Measurements from ENCODE around the gene GPR108.

GPR108 gene

GRCh38 chr19:6737873-6738786 lies 750 bp upstream of the GPR108 start:
- peaks cover 28 to 36% of the 10 kb centered on the region in 2 donors for H3K4me1 ChIP-seq (ENCODE audit: control insufficient read depth in 2 of 2, insufficient read depth in 2 of 2, low read length in 2 of 2)
- peak overlapping the region; percentile 89 to 96 for H3K27ac ChIP-seq (ENCODE audit: low read depth in 2 of 2, low read length in 2 of 2)
- no peaks in the 10 kb centered on the region for H3K27me3 ChIP-seq (ENCODE audit: control insufficient read depth in 2 of 2, insufficient read depth in 2 of 2, low read length in 2 of 2)
- H3K9me3 ChIP-seq (ENCODE audit: control insufficient read depth in 2 of 2, low read length in 2 of 2): no peaks in the 10 kb centered on the region
- H3K9ac ChIP-seq (ENCODE audit: low read depth in 1 of 2, low read length in 2 of 2): peak overlapping the region; percentile 76 to 87
- peaks cover 2 to 6% of the 10 kb centered on the region in 2 donors for H3K36me3 ChIP-seq (ENCODE audit: control insufficient read depth in 2 of 2, insufficient read depth in 2 of 2, low read length in 2 of 2)
- H3K4me3 ChIP-seq (ENCODE audit: low read length in 2 of 2): peak overlapping the region; percentile 65 to 73

GRCh38 chr19:6736917-6737283 lies 480 bp downstream of the GPR108 start:
- Histone ChIP-seq H3K36me3 (ENCODE audit: control insufficient read depth in 2 of 2, insufficient read depth in 2 of 2, low read length in 2 of 2) (peaks cover 3 to 7% of the 10 kb centered on the region in 2 donors), H3K27ac (ENCODE audit: low read depth in 2 of 2, low read length in 2 of 2) (peak overlapping the region; percentile 93 to 95), H3K27me3 (ENCODE audit: control insufficient read depth in 2 of 2, insufficient read depth in 2 of 2, low read length in 2 of 2) (no peaks in the 10 kb centered on the region), H3K4me3 (ENCODE audit: low read length in 2 of 2) (peak overlapping the region; percentile 83 to 85), H3K9ac (ENCODE audit: low read depth in 1 of 2, low read length in 2 of 2) (peak overlapping the region; percentile 86 to 95), H3K4me1 (ENCODE audit: control insufficient read depth in 2 of 2, insufficient read depth in 2 of 2, low read length in 2 of 2) (peaks cover 28 to 33% of the 10 kb centered on the region in 2 donors), H3K9me3 (ENCODE audit: control insufficient read depth in 2 of 2, low read length in 2 of 2) (no peaks in the 10 kb centered on the region)

- Histone ChIP-seq H3K27me3 (ENCODE audit: control insufficient read depth in 2 of 2, insufficient read depth in 2 of 2, low read length in 2 of 2) (no peaks in the 10 kb centered on the region), H3K27ac (ENCODE audit: low read depth in 2 of 2, low read length in 2 of 2) (peak overlapping the region; percentile 93 to 95), H3K4me3 (ENCODE audit: low read length in 2 of 2) (peak overlapping the region; percentile 83 to 85), H3K9ac (ENCODE audit: low read depth in 1 of 2, low read length in 2 of 2) (peak overlapping the region; percentile 86 to 95), H3K4me1 (ENCODE audit: control insufficient read depth in 2 of 2, insufficient read depth in 2 of 2, low read length in 2 of 2) (peaks cover 28 to 33% of the 10 kb centered on the region in 2 donors), H3K9me3 (ENCODE audit: control insufficient read depth in 2 of 2, low read length in 2 of 2) (no peaks in the 10 kb centered on the region), H3K36me3 (ENCODE audit: control insufficient read depth in 2 of 2, insufficient read depth in 2 of 2, low read length in 2 of 2) (peaks cover 3 to 11% of the 10 kb centered on the region in 2 donors)
Observed at GRCh38 chr19:6736169-6736916, 1.0 kb downstream of the GPR108 start.

GRCh38 chr19:6735181-6735911 lies 2.0 kb downstream of the GPR108 start:
- Histone ChIP-seq H3K9me3 (ENCODE audit: control insufficient read depth in 2 of 2, low read length in 2 of 2) (no peaks in the 10 kb centered on the region), H3K27ac (ENCODE audit: low read depth in 2 of 2, low read length in 2 of 2) (peak overlapping the region; percentile 93 to 95), H3K36me3 (ENCODE audit: control insufficient read depth in 2 of 2, insufficient read depth in 2 of 2, low read length in 2 of 2) (peaks cover 3 to 11% of the 10 kb centered on the region in 2 donors), H3K27me3 (ENCODE audit: control insufficient read depth in 2 of 2, insufficient read depth in 2 of 2, low read length in 2 of 2) (no peaks in the 10 kb centered on the region), H3K4me3 (ENCODE audit: low read length in 2 of 2) (no peak overlapping the region), H3K9ac (ENCODE audit: low read depth in 1 of 2, low read length in 2 of 2) (peak overlapping the region in 1 of 2 donors; percentile 33), H3K4me1 (ENCODE audit: control insufficient read depth in 2 of 2, insufficient read depth in 2 of 2, low read length in 2 of 2) (peaks cover 24 to 27% of the 10 kb centered on the region in 2 donors)

GRCh38 chr19:6734096-6734696 lies 3.2 kb downstream of the GPR108 start:
- H3K9ac ChIP-seq (ENCODE audit: low read depth in 1 of 2, low read length in 2 of 2): no peak overlapping the region
- H3K4me1 ChIP-seq (ENCODE audit: control insufficient read depth in 2 of 2, insufficient read depth in 2 of 2, low read length in 2 of 2): peaks cover 26 to 28% of the 10 kb centered on the region in 2 donors
- H3K36me3 ChIP-seq (ENCODE audit: control insufficient read depth in 2 of 2, insufficient read depth in 2 of 2, low read length in 2 of 2): peaks cover 3 to 11% of the 10 kb centered on the region in 2 donors
- H3K27me3 ChIP-seq (ENCODE audit: control insufficient read depth in 2 of 2, insufficient read depth in 2 of 2, low read length in 2 of 2): no peaks in the 10 kb centered on the region
- no peak overlapping the region for H3K4me3 ChIP-seq (ENCODE audit: low read length in 2 of 2)
- H3K27ac ChIP-seq (ENCODE audit: low read depth in 2 of 2, low read length in 2 of 2): no peak overlapping the region
- no peaks in the 10 kb centered on the region for H3K9me3 ChIP-seq (ENCODE audit: control insufficient read depth in 2 of 2, low read length in 2 of 2)

- no peak overlapping the region for H3K4me3 ChIP-seq (ENCODE audit: low read length in 2 of 2)
- H3K9me3 ChIP-seq (ENCODE audit: control insufficient read depth in 2 of 2, low read length in 2 of 2): no peaks in the 10 kb centered on the region
- peaks cover 19 to 21% of the 10 kb centered on the region in 2 donors for H3K4me1 ChIP-seq (ENCODE audit: control insufficient read depth in 2 of 2, insufficient read depth in 2 of 2, low read length in 2 of 2)
- no peak overlapping the region for H3K9ac ChIP-seq (ENCODE audit: low read depth in 1 of 2, low read length in 2 of 2)
- H3K36me3 ChIP-seq (ENCODE audit: control insufficient read depth in 2 of 2, insufficient read depth in 2 of 2, low read length in 2 of 2): peaks cover 3 to 11% of the 10 kb centered on the region in 2 donors
- H3K27me3 ChIP-seq (ENCODE audit: control insufficient read depth in 2 of 2, insufficient read depth in 2 of 2, low read length in 2 of 2): no peaks in the 10 kb centered on the region
- H3K27ac ChIP-seq (ENCODE audit: low read depth in 2 of 2, low read length in 2 of 2): no peak overlapping the region
Observed at GRCh38 chr19:6733338-6734095, 3.9 kb downstream of the GPR108 start.

- Histone ChIP-seq H3K4me3 (ENCODE audit: low read length in 2 of 2) (no peak overlapping the region), H3K36me3 (ENCODE audit: control insufficient read depth in 2 of 2, insufficient read depth in 2 of 2, low read length in 2 of 2) (peaks cover 3 to 11% of the 10 kb centered on the region in 2 donors), H3K9me3 (ENCODE audit: control insufficient read depth in 2 of 2, low read length in 2 of 2) (no peaks in the 10 kb centered on the region), H3K27ac (ENCODE audit: low read depth in 2 of 2, low read length in 2 of 2) (no peak overlapping the region), H3K9ac (ENCODE audit: low read depth in 1 of 2, low read length in 2 of 2) (no peak overlapping the region), H3K4me1 (ENCODE audit: control insufficient read depth in 2 of 2, insufficient read depth in 2 of 2, low read length in 2 of 2) (peaks cover 13 to 14% of the 10 kb centered on the region in 2 donors), H3K27me3 (ENCODE audit: control insufficient read depth in 2 of 2, insufficient read depth in 2 of 2, low read length in 2 of 2) (no peaks in the 10 kb centered on the region)
Observed at GRCh38 chr19:6732803-6733337, 4.5 kb downstream of the GPR108 start.

- Histone ChIP-seq H3K9me3 (ENCODE audit: control insufficient read depth in 2 of 2, low read length in 2 of 2) (no peaks in the 10 kb centered on the region), H3K4me1 (ENCODE audit: control insufficient read depth in 2 of 2, insufficient read depth in 2 of 2, low read length in 2 of 2) (peaks cover 12 to 13% of the 10 kb centered on the region in 2 donors), H3K9ac (ENCODE audit: low read depth in 1 of 2, low read length in 2 of 2) (no peak overlapping the region), H3K27ac (ENCODE audit: low read depth in 2 of 2, low read length in 2 of 2) (no peak overlapping the region), H3K4me3 (ENCODE audit: low read length in 2 of 2) (no peak overlapping the region), H3K36me3 (ENCODE audit: control insufficient read depth in 2 of 2, insufficient read depth in 2 of 2, low read length in 2 of 2) (peaks cover 3 to 11% of the 10 kb centered on the region in 2 donors), H3K27me3 (ENCODE audit: control insufficient read depth in 2 of 2, insufficient read depth in 2 of 2, low read length in 2 of 2) (no peaks in the 10 kb centered on the region)
Observed at GRCh38 chr19:6731822-6732221, 5.6 kb downstream of the GPR108 start.

Data from mucosa of rectum (tissue), 2 donors.